ENCODE results near the gene ZNF750. TPM values are rescaled to one million over a fixed set of nuclear protein-coding genes. Genes with fewer than 3 reads are reported as not detected.

The ZNF750 gene
- total RNA-seq, 1 experiment from 2014 or later, result not detected

GRCh38 chr17:82869536-82869935, 29.7 kb upstream of the ZNF750 start:
- Histone ChIP-seq H3K4me3 (ENCODE audit: low read length) (peak overlapping the region; percentile 3; the same call in 1 of the 2 replicates), H3K79me2 (ENCODE audit: low read length) (peaks cover 21% of the 10 kb centered on the region), H3K9me3 (ENCODE audit: low read length) (no peaks in the 10 kb centered on the region), H4K20me1 (ENCODE audit: insufficient read depth, low read depth, low read length) (no peaks in the 10 kb centered on the region), H3K4me1 (ENCODE audit: low read length) (peaks cover 35% of the 10 kb centered on the region), H3K4me2 (ENCODE audit: low read depth, low read length, poor library complexity, severe bottlenecking) (peak overlapping the region; percentile 54), H3K9me2 (replicated peaks; ENCODE audit: insufficient read depth, low read length) (no peaks in the 10 kb centered on the region), H2AFZ (ENCODE audit: low read length) (no peak overlapping the region), H3K27ac (ENCODE audit: low read length) (peak overlapping the region; percentile 41; the same call in 1 of the 2 replicates), H3K9ac (ENCODE audit: low read length) (peak overlapping the region; percentile 23), H3K27me3 (ENCODE audit: low read length) (no peaks in the 10 kb centered on the region), H3K36me3 (ENCODE audit: insufficient read depth, low read length) (no peaks in the 10 kb centered on the region)
- DNase-seq, result peak; percentile 59

- Histone ChIP-seq H3K79me2 (ENCODE audit: low read length) (peaks cover 21% of the 10 kb centered on the region), H2AFZ (ENCODE audit: low read length) (no peak overlapping the region), H3K9ac (ENCODE audit: low read length) (no peak overlapping the region), H3K4me3 (ENCODE audit: low read length) (no peak overlapping the region), H3K4me2 (ENCODE audit: low read depth, low read length, poor library complexity, severe bottlenecking) (peak overlapping the region; percentile 54), H4K20me1 (ENCODE audit: insufficient read depth, low read depth, low read length) (no peaks in the 10 kb centered on the region), H3K36me3 (ENCODE audit: insufficient read depth, low read length) (no peaks in the 10 kb centered on the region), H3K27me3 (ENCODE audit: low read length) (no peaks in the 10 kb centered on the region), H3K27ac (ENCODE audit: low read length) (no peak overlapping the region), H3K4me1 (ENCODE audit: low read length) (peaks cover 43% of the 10 kb centered on the region), H3K9me3 (ENCODE audit: low read length) (no peaks in the 10 kb centered on the region), H3K9me2 (replicated peaks; ENCODE audit: insufficient read depth, low read length) (no peaks in the 10 kb centered on the region)
- no peak for DNase-seq
Measured at GRCh38 chr17:82868715-82869131, 28.9 kb upstream of the ZNF750 start.

GRCh38 chr17:82867763-82868325, 28.0 kb upstream of the ZNF750 start:
- no peak overlapping the region for H3K9ac ChIP-seq (ENCODE audit: low read length)
- H3K4me2 ChIP-seq (ENCODE audit: low read depth, low read length, poor library complexity, severe bottlenecking), result no peak overlapping the region
- H3K9me2 ChIP-seq (replicated peaks; ENCODE audit: insufficient read depth, low read length), result no peaks in the 10 kb centered on the region
- peaks cover 46% of the 10 kb centered on the region for H3K4me1 ChIP-seq (ENCODE audit: low read length)
- H3K79me2 ChIP-seq (ENCODE audit: low read length), result peaks cover 17% of the 10 kb centered on the region
- H3K27ac ChIP-seq (ENCODE audit: low read length), result no peak overlapping the region
- no peaks in the 10 kb centered on the region for H3K27me3 ChIP-seq (ENCODE audit: low read length)
- H3K36me3 ChIP-seq (ENCODE audit: insufficient read depth, low read length), result no peaks in the 10 kb centered on the region
- no peaks in the 10 kb centered on the region for H4K20me1 ChIP-seq (ENCODE audit: insufficient read depth, low read depth, low read length)
- no peak for DNase-seq
- H2AFZ ChIP-seq (ENCODE audit: low read length), result no peak overlapping the region
- H3K9me3 ChIP-seq (ENCODE audit: low read length), result no peaks in the 10 kb centered on the region
- H3K4me3 ChIP-seq (ENCODE audit: low read length), result no peak overlapping the region

GRCh38 chr17:82866590-82867191, 26.9 kb upstream of the ZNF750 start:
- Histone ChIP-seq H3K27me3 (ENCODE audit: low read length) (no peaks in the 10 kb centered on the region), H2AFZ (ENCODE audit: low read length) (no peak overlapping the region), H3K9ac (ENCODE audit: low read length) (no peak overlapping the region), H3K9me3 (ENCODE audit: low read length) (no peaks in the 10 kb centered on the region), H3K79me2 (ENCODE audit: low read length) (peaks cover 17% of the 10 kb centered on the region), H3K4me3 (ENCODE audit: low read length) (no peak overlapping the region), H3K4me1 (ENCODE audit: low read length) (peaks cover 46% of the 10 kb centered on the region), H3K4me2 (ENCODE audit: low read depth, low read length, poor library complexity, severe bottlenecking) (no peak overlapping the region), H3K27ac (ENCODE audit: low read length) (no peak overlapping the region), H4K20me1 (ENCODE audit: insufficient read depth, low read depth, low read length) (no peaks in the 10 kb centered on the region), H3K9me2 (replicated peaks; ENCODE audit: insufficient read depth, low read length) (no peaks in the 10 kb centered on the region), H3K36me3 (ENCODE audit: insufficient read depth, low read length) (no peaks in the 10 kb centered on the region)
- no peak for DNase-seq

GRCh38 chr17:82865774-82866395, 26.1 kb upstream of the ZNF750 start:
- Histone ChIP-seq H3K4me1 (ENCODE audit: low read length) (peaks cover 42% of the 10 kb centered on the region), H3K27ac (ENCODE audit: low read length) (no peak overlapping the region), H3K79me2 (ENCODE audit: low read length) (peaks cover 17% of the 10 kb centered on the region), H4K20me1 (ENCODE audit: insufficient read depth, low read depth, low read length) (no peaks in the 10 kb centered on the region), H3K4me3 (ENCODE audit: low read length) (no peak overlapping the region), H3K9me3 (ENCODE audit: low read length) (no peaks in the 10 kb centered on the region), H2AFZ (ENCODE audit: low read length) (no peak overlapping the region), H3K4me2 (ENCODE audit: low read depth, low read length, poor library complexity, severe bottlenecking) (no peak overlapping the region), H3K27me3 (ENCODE audit: low read length) (no peaks in the 10 kb centered on the region), H3K9ac (ENCODE audit: low read length) (no peak overlapping the region), H3K9me2 (replicated peaks; ENCODE audit: insufficient read depth, low read length) (no peaks in the 10 kb centered on the region), H3K36me3 (ENCODE audit: insufficient read depth, low read length) (no peaks in the 10 kb centered on the region)
- no peak for DNase-seq

GRCh38 chr17:82865274-82865673, 25.5 kb upstream of the ZNF750 start:
- Histone ChIP-seq H3K9ac (ENCODE audit: low read length) (no peak overlapping the region), H3K27ac (ENCODE audit: low read length) (no peak overlapping the region), H3K9me3 (ENCODE audit: low read length) (no peaks in the 10 kb centered on the region), H2AFZ (ENCODE audit: low read length) (no peak overlapping the region), H4K20me1 (ENCODE audit: insufficient read depth, low read depth, low read length) (no peaks in the 10 kb centered on the region), H3K9me2 (replicated peaks; ENCODE audit: insufficient read depth, low read length) (no peaks in the 10 kb centered on the region), H3K36me3 (ENCODE audit: insufficient read depth, low read length) (no peaks in the 10 kb centered on the region), H3K4me1 (ENCODE audit: low read length) (peaks cover 37% of the 10 kb centered on the region), H3K4me2 (ENCODE audit: low read depth, low read length, poor library complexity, severe bottlenecking) (no peak overlapping the region), H3K4me3 (ENCODE audit: low read length) (no peak overlapping the region), H3K27me3 (ENCODE audit: low read length) (no peaks in the 10 kb centered on the region), H3K79me2 (ENCODE audit: low read length) (peaks cover 18% of the 10 kb centered on the region)
- DNase-seq, result no peak

- H3K4me1 ChIP-seq (ENCODE audit: low read length), result peaks cover 32% of the 10 kb centered on the region
- H3K27me3 ChIP-seq (ENCODE audit: low read length), result no peaks in the 10 kb centered on the region
- H3K36me3 ChIP-seq (ENCODE audit: insufficient read depth, low read length), result no peaks in the 10 kb centered on the region
- no peaks in the 10 kb centered on the region for H3K9me3 ChIP-seq (ENCODE audit: low read length)
- no peak overlapping the region for H3K4me2 ChIP-seq (ENCODE audit: low read depth, low read length, poor library complexity, severe bottlenecking)
- H2AFZ ChIP-seq (ENCODE audit: low read length), result no peak overlapping the region
- H3K4me3 ChIP-seq (ENCODE audit: low read length), result no peak overlapping the region
- no peak overlapping the region for H3K27ac ChIP-seq (ENCODE audit: low read length)
- H3K79me2 ChIP-seq (ENCODE audit: low read length), result peaks cover 17% of the 10 kb centered on the region
- no peak for DNase-seq
- no peaks in the 10 kb centered on the region for H3K9me2 ChIP-seq (replicated peaks; ENCODE audit: insufficient read depth, low read length)
- H3K9ac ChIP-seq (ENCODE audit: low read length), result no peak overlapping the region
- H4K20me1 ChIP-seq (ENCODE audit: insufficient read depth, low read depth, low read length), result no peaks in the 10 kb centered on the region
Measured at GRCh38 chr17:82864713-82865248, 25.0 kb upstream of the ZNF750 start.

- no peaks in the 10 kb centered on the region for H3K9me2 ChIP-seq (replicated peaks; ENCODE audit: insufficient read depth, low read length)
- no peak for DNase-seq
- no peaks in the 10 kb centered on the region for H4K20me1 ChIP-seq (ENCODE audit: insufficient read depth, low read depth, low read length)
- no peaks in the 10 kb centered on the region for H3K9me3 ChIP-seq (ENCODE audit: low read length)
- H3K4me1 ChIP-seq (ENCODE audit: low read length), result peaks cover 25% of the 10 kb centered on the region
- H3K4me2 ChIP-seq (ENCODE audit: low read depth, low read length, poor library complexity, severe bottlenecking), result no peak overlapping the region
- H3K9ac ChIP-seq (ENCODE audit: low read length), result no peak overlapping the region
- H3K79me2 ChIP-seq (ENCODE audit: low read length), result peaks cover 11% of the 10 kb centered on the region
- no peak overlapping the region for H3K27ac ChIP-seq (ENCODE audit: low read length)
- no peaks in the 10 kb centered on the region for H3K36me3 ChIP-seq (ENCODE audit: insufficient read depth, low read length)
- no peaks in the 10 kb centered on the region for H3K27me3 ChIP-seq (ENCODE audit: low read length)
- H2AFZ ChIP-seq (ENCODE audit: low read length), result no peak overlapping the region
- no peak overlapping the region for H3K4me3 ChIP-seq (ENCODE audit: low read length)
Measured at GRCh38 chr17:82863941-82864712, 24.3 kb upstream of the ZNF750 start.

Data from Karpas-422 (cell line).